MCF 10A (cell line): Measurements from ENCODE around the gene RMND5B. TPM values are rescaled to one million over a fixed set of nuclear protein-coding genes. Genes with fewer than 3 reads are reported as not detected.

Experiments used
- BruUV-seq: library from RNA; stranded (reverse); fragments of 400-500 nt; replicated peaks from 2 replicates; lab custom pipeline; 2021; lab: Mats Ljungman, UMichigan
- CTCF ChIA-PET: fragments of 300-600 bp; sonication (Branson Sonifier 250); formaldehyde crosslinking; extraction: SDS; loops from one replicate; lab custom pipeline; 2021; ENCODE audit warnings: antibody characterized with exemption, inconsistent platforms; lab: Yijun Ruan, JAX
- POLR2A ChIA-PET: fragments of 300-600, 350-650 bp; sonication (Branson Sonifier 250); formaldehyde crosslinking; extraction: SDS; loops from one replicate; lab custom pipeline; 2020; ENCODE audit warnings: antibody characterized with exemption, inconsistent platforms; lab: Yijun Ruan, JAX
- DNase-seq: peaks from one replicate; pipeline ENCODE4 v3.0.0-alpha.2; 2018; ENCODE audit not compliant: unreplicated experiment
- H3K27ac Mint-ChIP-seq: one replicate; pipeline ENCODE4 v1.8.0; 2022; ENCODE audit warnings: mild to moderate bottlenecking, low read depth, mixed read lengths; ENCODE audit not compliant: unreplicated experiment
- H3K27me3 Mint-ChIP-seq: one replicate; pipeline ENCODE4 v1.8.0; 2022; ENCODE audit warnings: mixed read lengths; ENCODE audit not compliant: insufficient read depth, unreplicated experiment
- H3K36me3 Mint-ChIP-seq: one replicate; pipeline ENCODE4 v1.8.0; 2022; ENCODE audit warnings: mild to moderate bottlenecking, moderate library complexity, mixed read lengths; ENCODE audit not compliant: insufficient read depth, unreplicated experiment
- H3K4me1 Mint-ChIP-seq: one replicate; pipeline ENCODE4 v1.8.0; 2022; ENCODE audit warnings: mixed read lengths; ENCODE audit not compliant: insufficient read depth, unreplicated experiment
- H3K4me3 Mint-ChIP-seq: one replicate; pipeline ENCODE4 v1.8.0; 2022; ENCODE audit warnings: mild to moderate bottlenecking, moderate library complexity, mixed read lengths; ENCODE audit not compliant: unreplicated experiment
- H3K9me3 Mint-ChIP-seq: one replicate; pipeline ENCODE4 v1.8.0; 2022; ENCODE audit warnings: mixed read lengths; ENCODE audit not compliant: unreplicated experiment
- intact Hi-C: fragments of 100-400 bp; cut with micrococcal nuclease; formaldehyde crosslinking; loops from 2 replicates; pipeline ENCODE4 v1.14.1; 2022
- total RNA-seq: library from RNA; stranded (reverse); gene quantifications from 2 replicates; pipeline ENCODE4 v1.2.3, GENCODE V29; 2022
- TF ChIP-seq, protein P1 (sequence below): fragments of 200-600 bp; IDR thresholded peaks from one replicate; pipeline ENCODE4 v1.8.0; 2022; ENCODE audit warnings: antibody characterized with exemption, mild to moderate bottlenecking; ENCODE audit not compliant: unreplicated experiment

The RMND5B gene
- total RNA-seq, 1 experiment from 2014 or later, result 53.0 TPM

DNA sequence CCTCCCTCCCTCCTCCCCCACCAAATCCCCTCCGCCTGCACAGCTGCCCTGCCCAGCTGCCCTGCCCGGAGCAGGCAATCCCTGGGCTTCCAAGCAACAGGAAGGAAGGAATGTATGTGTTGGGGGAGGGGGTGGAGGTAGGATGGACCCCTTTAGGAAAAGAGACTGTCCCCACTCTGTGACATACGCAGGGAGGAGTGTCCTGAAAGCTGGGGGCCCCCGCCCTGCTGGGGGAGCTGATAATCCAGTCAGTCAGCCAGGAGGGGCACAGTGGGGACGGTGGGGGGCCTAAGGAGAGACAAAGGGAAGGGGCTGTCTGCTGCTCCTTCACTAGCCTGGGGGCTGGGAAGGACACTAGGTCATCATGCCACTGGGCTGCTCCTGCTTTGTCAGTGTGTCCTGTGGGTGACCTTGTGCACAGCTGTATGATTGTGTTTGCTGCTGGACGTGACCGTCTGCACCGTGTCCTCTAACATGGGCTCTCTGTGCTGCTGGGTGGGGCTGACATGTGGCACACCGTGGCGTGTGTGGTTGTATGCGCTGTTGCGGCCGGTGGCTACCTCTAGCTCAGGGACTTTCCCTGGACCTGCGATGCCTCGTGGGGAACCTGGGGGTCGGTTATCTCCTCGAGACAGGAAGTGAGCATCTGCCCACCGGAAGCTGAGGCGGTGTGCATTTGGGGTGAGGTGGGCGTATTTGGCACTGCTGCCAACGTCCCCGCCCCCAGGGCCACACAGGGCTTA, 14.5 kb upstream of the RMND5B start:
- no peak for DNase-seq
- H3K27me3 Mint-ChIP-seq, result peaks cover 24% of the 10 kb centered on the region
- no peaks in the 10 kb centered on the region for H3K9me3 Mint-ChIP-seq
- peaks cover 11% of the 10 kb centered on the region for H3K4me1 Mint-ChIP-seq
- BruUV-seq, result no TSS peak
- TF ChIP-seq, protein P1, sequence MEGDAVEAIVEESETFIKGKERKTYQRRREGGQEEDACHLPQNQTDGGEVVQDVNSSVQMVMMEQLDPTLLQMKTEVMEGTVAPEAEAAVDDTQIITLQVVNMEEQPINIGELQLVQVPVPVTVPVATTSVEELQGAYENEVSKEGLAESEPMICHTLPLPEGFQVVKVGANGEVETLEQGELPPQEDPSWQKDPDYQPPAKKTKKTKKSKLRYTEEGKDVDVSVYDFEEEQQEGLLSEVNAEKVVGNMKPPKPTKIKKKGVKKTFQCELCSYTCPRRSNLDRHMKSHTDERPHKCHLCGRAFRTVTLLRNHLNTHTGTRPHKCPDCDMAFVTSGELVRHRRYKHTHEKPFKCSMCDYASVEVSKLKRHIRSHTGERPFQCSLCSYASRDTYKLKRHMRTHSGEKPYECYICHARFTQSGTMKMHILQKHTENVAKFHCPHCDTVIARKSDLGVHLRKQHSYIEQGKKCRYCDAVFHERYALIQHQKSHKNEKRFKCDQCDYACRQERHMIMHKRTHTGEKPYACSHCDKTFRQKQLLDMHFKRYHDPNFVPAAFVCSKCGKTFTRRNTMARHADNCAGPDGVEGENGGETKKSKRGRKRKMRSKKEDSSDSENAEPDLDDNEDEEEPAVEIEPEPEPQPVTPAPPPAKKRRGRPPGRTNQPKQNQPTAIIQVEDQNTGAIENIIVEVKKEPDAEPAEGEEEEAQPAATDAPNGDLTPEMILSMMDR, result no peak
- POLR2A ChIA-PET, result interaction anchor here (0.6 kb wide), 1 partner anchor 12 kb away, joined by 4 read pairs; no protein-coding TSS in a partner anchor
- H3K27ac Mint-ChIP-seq, result no peak overlapping the region
- intact Hi-C loops, result no loop called here
- CTCF ChIA-PET, result interaction anchor here (0.6 to 1.3 kb wide), 2 partner anchors 40 to 910 kb away, joined by 3 to 4 read pairs; no protein-coding TSS in a partner anchor
- no peak overlapping the region for H3K4me3 Mint-ChIP-seq
- H3K36me3 Mint-ChIP-seq, result peaks cover 7% of the 10 kb centered on the region

GRCh38 chr5:178117923-178118701, 12.7 kb upstream of the RMND5B start:
- peaks cover 11% of the 10 kb centered on the region for H3K4me1 Mint-ChIP-seq
- H3K27ac Mint-ChIP-seq, result no peak overlapping the region
- no TSS peak for BruUV-seq
- H3K27me3 Mint-ChIP-seq, result peaks cover 24% of the 10 kb centered on the region
- no peak for DNase-seq
- no peaks in the 10 kb centered on the region for H3K9me3 Mint-ChIP-seq
- intact Hi-C loops, result no loop called here
- H3K4me3 Mint-ChIP-seq, result no peak overlapping the region
- TF ChIP-seq, protein P1, result no peak
- peaks cover 7% of the 10 kb centered on the region for H3K36me3 Mint-ChIP-seq
- CTCF ChIA-PET, result interaction anchor here (0.5 to 1.8 kb wide), 4 partner anchors 11 to 545 kb away, joined by 3 to 6 read pairs (median 4); no protein-coding TSS in a partner anchor
- POLR2A ChIA-PET, result interaction anchor here (0.5 kb wide), 1 partner anchor 35 kb away, joined by 3 read pairs; no protein-coding TSS in a partner anchor

DNA sequence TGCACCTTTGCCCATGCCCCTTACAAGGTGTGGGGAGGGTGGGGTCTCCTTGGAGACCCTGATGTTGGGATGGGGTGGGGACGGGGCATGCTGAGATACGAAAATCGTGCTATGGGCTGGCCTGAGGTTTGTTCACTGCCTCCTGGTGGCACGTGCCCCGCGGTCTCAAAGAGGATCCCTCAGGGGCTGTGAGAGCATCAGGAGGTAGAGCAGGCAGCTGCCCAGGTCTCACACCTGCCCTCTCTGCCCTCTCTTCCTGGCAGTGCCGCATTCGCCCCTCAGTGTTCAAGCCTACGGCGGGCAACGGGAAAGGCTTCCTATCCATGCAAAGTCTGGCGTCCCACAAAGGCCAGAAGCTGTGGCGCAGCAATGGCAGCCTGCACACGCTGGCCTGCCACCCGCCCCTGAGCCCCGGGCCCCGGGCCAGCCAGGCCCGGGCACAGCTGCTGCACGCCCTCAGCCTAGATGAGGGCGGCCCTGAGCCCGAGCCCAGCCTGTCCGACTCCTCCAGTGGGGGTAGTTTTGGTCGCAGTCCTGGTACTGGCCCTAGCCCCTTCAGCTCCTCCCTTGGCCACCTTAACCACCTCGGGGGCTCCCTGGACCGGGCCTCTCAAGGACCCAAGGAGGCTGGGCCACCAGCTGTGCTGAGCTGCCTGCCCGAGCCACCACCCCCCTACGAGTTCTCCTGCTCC, 10.8 kb upstream of the RMND5B start:
- intact Hi-C loops, result no loop called here
- H3K4me1 Mint-ChIP-seq, result peaks cover 5% of the 10 kb centered on the region
- H3K27ac Mint-ChIP-seq, result no peak overlapping the region
- DNase-seq, result no peak
- POLR2A ChIA-PET, result interaction anchor here (1.2 to 1.5 kb wide), 2 partner anchors 9 to 11 kb away, joined by 3 to 6 read pairs; partner anchors contain the start of gene RMND5B
- no TSS peak for BruUV-seq
- TF ChIP-seq, protein P1, result no peak
- no peaks in the 10 kb centered on the region for H3K9me3 Mint-ChIP-seq
- CTCF ChIA-PET, result interaction anchor here (0.5 to 2.1 kb wide), 12 partner anchors 9 to 674 kb away, joined by 3 to 8 read pairs (median 3); no protein-coding TSS in a partner anchor
- H3K27me3 Mint-ChIP-seq, result peaks cover 15% of the 10 kb centered on the region
- no peak overlapping the region for H3K4me3 Mint-ChIP-seq
- no peaks in the 10 kb centered on the region for H3K36me3 Mint-ChIP-seq
